ENCODE data around the gene AMOT. TPM values are rescaled to one million over a fixed set of nuclear protein-coding genes. Genes with fewer than 3 reads are reported as not detected.

Gene AMOT
- total RNA-seq, 4 donors from 2014 or later, result 2.5 to 9.3 (median 7.1) TPM

DNA sequence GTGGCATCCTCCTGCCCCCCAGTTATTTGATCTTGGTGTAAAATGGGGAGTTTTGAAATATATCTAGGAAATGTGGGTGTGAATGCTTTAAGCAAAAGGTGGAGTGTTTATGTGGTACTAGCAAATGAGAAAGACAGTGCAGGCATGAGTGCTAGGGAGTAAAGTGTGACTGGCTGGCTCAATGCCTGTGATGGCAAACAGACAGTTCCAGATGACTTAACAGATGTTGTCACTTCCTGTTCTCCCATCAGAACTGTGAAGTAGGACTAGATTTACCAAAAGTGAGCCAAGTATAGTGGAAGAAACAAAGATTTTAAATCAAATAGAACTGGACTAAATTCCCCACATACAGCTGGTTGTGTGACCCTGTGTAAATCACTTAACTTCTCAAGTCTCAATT, 8.4 kb upstream of the AMOT start:
- intact Hi-C loops (cut with DNase I), result no loop called here
- DNase-seq, result no peak

DNA sequence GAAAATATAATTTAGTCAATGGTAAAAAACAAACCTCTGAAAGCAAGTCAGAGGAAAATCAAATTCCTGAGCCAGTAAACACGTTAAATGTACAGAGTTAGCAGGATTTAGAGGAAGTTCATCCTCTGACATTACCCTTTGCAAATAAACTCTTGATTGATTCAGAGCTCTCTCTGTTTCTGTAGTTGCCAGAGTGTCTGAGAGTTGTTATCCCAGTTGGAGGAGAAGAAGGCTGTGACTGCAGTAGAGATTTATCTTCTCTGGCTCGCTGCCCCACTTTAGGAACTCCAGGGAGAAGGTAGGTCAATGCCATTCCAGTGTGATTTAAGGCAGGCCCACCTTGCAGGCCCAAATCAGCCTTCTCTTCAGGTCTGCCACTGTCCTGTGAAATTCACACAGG, 6.2 kb upstream of the AMOT start:
- TF ChIP-seq, protein P1, sequence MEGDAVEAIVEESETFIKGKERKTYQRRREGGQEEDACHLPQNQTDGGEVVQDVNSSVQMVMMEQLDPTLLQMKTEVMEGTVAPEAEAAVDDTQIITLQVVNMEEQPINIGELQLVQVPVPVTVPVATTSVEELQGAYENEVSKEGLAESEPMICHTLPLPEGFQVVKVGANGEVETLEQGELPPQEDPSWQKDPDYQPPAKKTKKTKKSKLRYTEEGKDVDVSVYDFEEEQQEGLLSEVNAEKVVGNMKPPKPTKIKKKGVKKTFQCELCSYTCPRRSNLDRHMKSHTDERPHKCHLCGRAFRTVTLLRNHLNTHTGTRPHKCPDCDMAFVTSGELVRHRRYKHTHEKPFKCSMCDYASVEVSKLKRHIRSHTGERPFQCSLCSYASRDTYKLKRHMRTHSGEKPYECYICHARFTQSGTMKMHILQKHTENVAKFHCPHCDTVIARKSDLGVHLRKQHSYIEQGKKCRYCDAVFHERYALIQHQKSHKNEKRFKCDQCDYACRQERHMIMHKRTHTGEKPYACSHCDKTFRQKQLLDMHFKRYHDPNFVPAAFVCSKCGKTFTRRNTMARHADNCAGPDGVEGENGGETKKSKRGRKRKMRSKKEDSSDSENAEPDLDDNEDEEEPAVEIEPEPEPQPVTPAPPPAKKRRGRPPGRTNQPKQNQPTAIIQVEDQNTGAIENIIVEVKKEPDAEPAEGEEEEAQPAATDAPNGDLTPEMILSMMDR (IDR thresholded peaks at IDR 0.05), result no peak
- TF ChIP-seq POLR2A (IDR thresholded peaks at IDR 0.05), result no peak
- Histone ChIP-seq H3K27ac (no peak overlapping the region), H3K4me1 (peaks cover 0 to 7% (median 3%) of the 10 kb centered on the region in 3 donors), H3K4me3 (no peak overlapping the region), H3K27me3 (peaks cover 0 to 5% (median 0%) of the 10 kb centered on the region in 4 donors), H3K9me3 (no peaks in the 10 kb centered on the region), H3K36me3 (no peaks in the 10 kb centered on the region)
- intact Hi-C loops (cut with DNase I), result no loop called here
- 45 to 62% methylated on average over 2 of the region's 2 CpGs for WGBS, 2 donors
- no peak for DNase-seq

More for the DNA sequence above, 8.4 kb upstream of the AMOT start:
- H3K4me1 ChIP-seq, result peaks cover 0 to 5% (median 3%) of the 10 kb centered on the region in 3 donors
- no peaks in the 10 kb centered on the region for H3K9me3 ChIP-seq
- no peaks in the 10 kb centered on the region for H3K36me3 ChIP-seq
- no peak overlapping the region for H3K27ac ChIP-seq
- H3K27me3 ChIP-seq, result no peaks in the 10 kb centered on the region
- H3K4me3 ChIP-seq, result no peak overlapping the region
- no peak for TF ChIP-seq POLR2A (IDR thresholded peaks at IDR 0.05)
- TF ChIP-seq, protein P1 (IDR thresholded peaks at IDR 0.05), result no peak

DNA sequence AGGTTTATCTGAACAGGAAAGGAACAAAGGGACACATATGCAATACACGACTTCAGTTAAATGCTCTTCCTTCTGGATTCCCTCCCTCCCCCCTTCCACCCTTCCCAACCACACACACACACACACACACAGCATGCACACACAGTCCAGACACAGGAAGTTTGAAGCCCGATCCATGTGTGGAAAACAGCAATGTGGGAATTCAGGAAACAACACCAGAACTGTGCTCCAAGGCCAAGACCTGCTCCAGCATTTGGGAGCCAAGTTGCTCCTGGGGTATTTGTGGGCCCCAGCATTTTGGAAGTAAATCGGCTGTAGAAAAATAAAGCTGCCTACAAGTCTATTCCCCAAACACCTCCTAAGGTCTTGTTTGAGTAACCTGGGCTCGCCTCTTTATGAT, 5.6 kb upstream of the AMOT start:
- no peak for DNase-seq
- 45 to 68% methylated on average over 4 of the region's 4 CpGs for WGBS, 2 donors
- TF ChIP-seq, protein P1 (IDR thresholded peaks at IDR 0.05), result no peak
- TF ChIP-seq POLR2A (IDR thresholded peaks at IDR 0.05), result no peak
- H3K36me3 ChIP-seq, result no peaks in the 10 kb centered on the region
- intact Hi-C loops (cut with DNase I), result no loop called here
- no peaks in the 10 kb centered on the region for H3K9me3 ChIP-seq
- peaks cover 0 to 5% (median 0%) of the 10 kb centered on the region in 4 donors for H3K27me3 ChIP-seq
- H3K27ac ChIP-seq, result no peak overlapping the region
- peaks cover 0 to 4% (median 2%) of the 10 kb centered on the region in 3 donors for H3K4me1 ChIP-seq
- H3K4me3 ChIP-seq, result no peak overlapping the region

DNA sequence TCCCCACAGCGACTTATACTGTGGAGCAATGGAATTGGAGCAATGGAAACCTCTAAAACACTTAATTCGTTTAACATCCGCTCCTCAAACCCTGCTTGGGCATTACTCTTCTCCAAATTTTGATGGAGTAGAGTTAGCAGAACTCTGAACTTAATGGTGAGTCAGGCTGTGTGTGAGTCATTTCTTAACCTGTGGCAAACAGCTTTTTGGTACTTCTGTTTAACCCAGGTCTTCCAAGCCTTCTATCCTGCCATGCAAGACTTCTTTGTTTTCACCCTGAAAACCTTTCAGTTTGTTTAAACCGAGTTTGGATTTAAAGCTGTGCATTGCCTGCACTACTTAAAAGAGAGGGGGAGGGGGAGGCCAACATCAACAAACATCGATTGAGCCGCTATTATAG, 3.6 kb upstream of the AMOT start:
- Histone ChIP-seq H3K27ac (no peak overlapping the region), H3K9me3 (no peaks in the 10 kb centered on the region), H3K36me3 (no peaks in the 10 kb centered on the region), H3K27me3 (peaks cover 0 to 5% (median 0%) of the 10 kb centered on the region in 4 donors), H3K4me1 (peaks cover 0 to 4% (median 0%) of the 10 kb centered on the region in 3 donors), H3K4me3 (no peak overlapping the region)
- intact Hi-C loops (cut with DNase I), result no loop called here
- WGBS, 2 donors, result 52 to 55% methylated on average over 2 to 6 of the region's 6 CpGs
- no peak for TF ChIP-seq POLR2A (IDR thresholded peaks at IDR 0.05)
- TF ChIP-seq, protein P1 (IDR thresholded peaks at IDR 0.05), result no peak
- DNase-seq, result no peak

DNA sequence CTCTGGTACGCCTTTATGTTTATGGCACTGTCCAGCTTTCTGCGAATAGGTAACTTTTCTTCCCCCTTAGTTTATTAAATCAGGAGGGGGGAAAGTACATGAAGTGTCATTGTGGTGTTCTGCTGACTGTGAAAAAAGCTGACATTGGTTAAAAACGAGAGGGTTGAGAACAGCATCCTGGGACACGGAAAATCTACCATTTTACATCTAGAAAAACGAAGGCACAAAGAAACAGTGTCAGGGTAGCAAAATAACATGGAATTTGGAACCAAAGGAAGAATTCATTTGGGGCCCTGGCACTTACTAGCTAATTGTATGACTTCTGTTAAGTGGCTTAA, 1.2 kb upstream of the AMOT start:
- DNase-seq, result no peak
- H3K36me3 ChIP-seq, result no peaks in the 10 kb centered on the region
- 19 to 35% methylated on average over 3 to 5 of the region's 5 CpGs for WGBS, 2 donors
- no peak for TF ChIP-seq POLR2A (IDR thresholded peaks at IDR 0.05)
- TF ChIP-seq, protein P1 (IDR thresholded peaks at IDR 0.05), result no peak
- H3K27me3 ChIP-seq, result peaks cover 0 to 5% (median 0%) of the 10 kb centered on the region in 4 donors
- peak overlapping the region; percentile 55 to 74 (median 66) for H3K4me3 ChIP-seq
- intact Hi-C loops (cut with DNase I), result no loop called here
- H3K9me3 ChIP-seq, result no peaks in the 10 kb centered on the region
- H3K27ac ChIP-seq, result peak overlapping the region in 2 of 4 donors; percentile 34 to 84
- H3K4me1 ChIP-seq, result peaks cover 0 to 4% (median 0%) of the 10 kb centered on the region in 3 donors
